Ishikawa (cell line): ENCODE measurements around the gene ZC3H4.

Source experiments
- CEBPB ChIP-seq: IDR thresholded peaks from 2 replicates; pipeline ENCODE4 v1.6.1; 2012
- FOXM1 ChIP-seq: IDR thresholded peaks from 2 replicates; pipeline ENCODE4 v1.6.1; 2012; ENCODE audit warnings: low read depth, borderline replicate concordance

- TF ChIP-seq FOXM1: no peak
- TF ChIP-seq CEBPB: no peak
Observed at GRCh38 chr19:47099576-47100050, 14.0 kb downstream of the ZC3H4 start.
